ENCODE results near the gene STYX. TPM values are rescaled to one million over a fixed set of nuclear protein-coding genes. Genes with fewer than 3 reads are reported as not detected.
A peak's percentile ranks its signal among the peaks of the same experiment; 100 is the strongest.

Gene STYX
- total RNA-seq, 1 experiment from 2014 or later = 16.3 TPM

DNA sequence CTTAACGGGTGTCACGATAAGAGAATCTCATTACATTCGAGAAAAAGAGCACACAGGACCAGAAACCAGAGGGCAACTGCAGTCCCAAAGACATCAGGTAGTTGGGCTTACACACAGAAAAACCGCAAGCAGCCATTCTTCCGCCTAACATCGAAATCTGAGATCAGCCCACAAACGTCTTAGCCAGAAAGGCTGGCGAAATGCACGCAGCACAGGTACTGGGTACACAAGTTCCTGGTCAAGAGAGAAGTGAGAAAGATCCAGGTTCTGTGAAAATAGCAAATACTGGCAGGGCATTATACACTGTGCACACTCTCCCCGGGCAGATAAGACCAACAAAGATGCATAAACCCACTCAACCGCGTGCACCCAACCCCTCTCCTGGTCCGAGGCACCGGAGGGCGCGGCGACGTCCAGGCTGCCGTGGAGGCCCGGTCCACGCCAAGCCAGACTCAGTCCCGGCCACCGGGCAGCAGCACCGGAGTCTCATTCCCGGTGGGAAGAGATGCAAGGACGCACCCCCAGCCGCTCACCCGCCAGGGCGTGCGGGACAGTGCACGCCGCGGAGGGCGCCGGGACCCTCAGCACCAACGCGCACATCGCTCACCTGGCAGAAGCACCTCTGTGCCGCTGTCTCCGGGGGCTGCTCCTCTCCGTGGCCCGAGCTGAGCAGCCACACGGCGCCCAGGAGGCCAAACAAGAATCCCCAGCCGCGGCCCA lies 35.0 kb upstream of the STYX start:
- Histone ChIP-seq H3K9ac (ENCODE audit: low read length) (peak overlapping the region; percentile 97), H3K4me2 (ENCODE audit: low read length) (peak overlapping the region; percentile 89), H3K9me2 (ENCODE audit: insufficient read depth) (no peaks in the 10 kb centered on the region), H3K36me3 (ENCODE audit: control insufficient read depth in 1 of 2, insufficient read depth in 2 of 2, low read length in 2 of 2) (no peaks in the 10 kb centered on the region), H3K4me1 (ENCODE audit: control insufficient read depth in 1 of 2, insufficient read depth in 2 of 2, low read length in 2 of 2) (peaks cover 6 to 36% of the 10 kb centered on the region in 2 experiments), H4K20me1 (ENCODE audit: insufficient read depth) (peaks cover 6% of the 10 kb centered on the region; the same call in 1 of the 2 replicates), H3K79me2 (ENCODE audit: insufficient read depth, low read length) (peaks cover 56% of the 10 kb centered on the region), H2AFZ (ENCODE audit: low read depth, low read length, poor library complexity, severe bottlenecking) (no peak overlapping the region), H3K27me3 (ENCODE audit: insufficient read depth, low read length) (no peaks in the 10 kb centered on the region), H3K4me3 (replicated peaks in 1 of 2; ENCODE audit: low read depth in 1 of 2, low read length in 2 of 2) (peak overlapping the region; percentile 74 to 94), H3K9me3 (ENCODE audit: control insufficient read depth in 1 of 2, insufficient read depth in 1 of 2, low read depth in 1 of 2, low read length in 2 of 2) (no peaks in the 10 kb centered on the region), H3K27ac (ENCODE audit: low read depth, low read length) (peak overlapping the region; percentile 93)
- BruUV-seq (replicated peaks) = no TSS peak
- ChIA-PET CTCF (interaction anchor here (0.7 kb wide), 1 partner anchor 15 kb away, joined by 3 read pairs; no protein-coding TSS in a partner anchor), RAD21 (ENCODE audit: low non-redundant PET in 1 of 2, low total read pairs in 2 of 2, uncharacterized antibody in 2 of 2, unreplicated experiment in 2 of 2) (no interaction called here), POLR2A (interaction anchor here (0.6 to 1.0 kb wide), 3 partner anchors 10 to 13 kb away, joined by 3 read pairs; partner anchors contain the start of gene PSMC6)
- no peak for DNase-seq (ENCODE audit: low read depth, low spot score)
- TF ChIP-seq CBX3 (IDR thresholded peaks at IDR 0.05; ENCODE audit: low read depth) (0 out of 2 replicates have a peak, but pooled peaks have one; percentile 2), SRF (IDR thresholded peaks at IDR 0.05; ENCODE audit: low read depth) (no peak)
- TF ChIP-seq, protein P1, sequence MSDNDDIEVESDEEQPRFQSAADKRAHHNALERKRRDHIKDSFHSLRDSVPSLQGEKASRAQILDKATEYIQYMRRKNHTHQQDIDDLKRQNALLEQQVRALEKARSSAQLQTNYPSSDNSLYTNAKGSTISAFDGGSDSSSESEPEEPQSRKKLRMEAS (IDR thresholded peaks at IDR 0.05) = peak; percentile 36; the same call in 1 of the 2 replicates
- peak; percentile 56 for ATAC-seq
- intact Hi-C loops (cut with micrococcal nuclease) = no loop called here

DNA sequence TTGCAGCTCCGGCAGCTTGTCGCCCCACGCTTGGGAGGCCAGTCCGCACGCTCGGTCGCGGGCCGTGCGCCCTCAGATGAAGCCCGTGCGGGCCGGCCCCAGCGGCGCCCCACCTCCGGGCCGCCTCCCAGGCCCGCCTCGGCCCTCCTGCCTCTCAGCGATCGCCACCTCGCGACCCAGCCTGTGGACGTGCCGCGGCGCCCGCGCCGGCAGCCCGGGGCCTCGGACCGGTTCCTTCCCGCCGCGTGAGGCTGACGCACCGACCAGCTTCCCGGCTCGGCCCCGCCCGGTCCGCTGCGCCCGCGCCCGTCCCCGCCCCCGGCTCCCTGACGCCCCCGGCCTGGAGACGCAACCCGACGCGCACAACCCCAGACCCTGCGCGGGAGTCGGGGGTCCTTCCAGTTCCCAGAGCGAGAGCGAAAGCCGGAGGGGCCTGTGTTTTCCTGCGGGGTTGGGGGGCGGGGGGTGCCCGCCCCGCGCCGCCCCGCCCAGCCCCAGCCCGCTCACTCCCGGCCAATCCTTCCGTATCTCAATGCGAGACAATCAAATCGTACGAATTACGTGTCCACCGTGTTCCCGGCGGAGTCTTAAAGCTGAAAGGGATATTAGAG lies 34.4 kb upstream of the STYX start, which contains the start of gene ERO1A:
Gene ERO1A, minus strand, starts transcription at position 78 of the 611 bp plus-strand sequence. Its CDS starts 77 bp downstream, at position 1.
- CTCF ChIA-PET = interaction anchor here (0.7 kb wide), 1 partner anchor 15 kb away, joined by 3 read pairs; no protein-coding TSS in a partner anchor
- ATAC-seq (peak; percentile 81), DNase-seq (ENCODE audit: low read depth, low spot score) (no peak)
- RAD21 ChIA-PET (ENCODE audit: low non-redundant PET in 1 of 2, low total read pairs in 2 of 2, uncharacterized antibody in 2 of 2, unreplicated experiment in 2 of 2) = interaction anchor here in 1 of 2 experiments (0.6 kb wide), 1 partner anchor 130 kb away, joined by 6 read pairs; no protein-coding TSS in a partner anchor
- peak within 1 kb of the TSS; percentile 74 to 94 for H3K4me3 ChIP-seq (replicated peaks in 1 of 2; ENCODE audit: low read depth in 1 of 2, low read length in 2 of 2)
- no TSS peak for BruUV-seq (replicated peaks)
- H3K4me1 ChIP-seq (ENCODE audit: control insufficient read depth in 1 of 2, insufficient read depth in 2 of 2, low read length in 2 of 2) = peaks cover 12 to 42% of the 10 kb centered on the region in 2 experiments
- H3K9ac ChIP-seq (ENCODE audit: low read length) = peak within 1 kb of the TSS; percentile 97
- POLR2A ChIA-PET = interaction anchor here (0.6 to 1.0 kb wide), 4 partner anchors 8 to 12 kb away, joined by 3 to 4 read pairs (median 3); partner anchors contain the start of gene PSMC6
- no peaks in the 10 kb centered on the region for H3K9me2 ChIP-seq (ENCODE audit: insufficient read depth)
- peaks cover 5% of the 10 kb centered on the region; the same call in 1 of the 2 replicates for H4K20me1 ChIP-seq (ENCODE audit: insufficient read depth)
- H3K27ac ChIP-seq (ENCODE audit: low read depth, low read length) = peak within 1 kb of the TSS; percentile 93
- no peaks in the 10 kb centered on the region for H3K27me3 ChIP-seq (ENCODE audit: insufficient read depth, low read length)
- intact Hi-C loops (cut with micrococcal nuclease) = no loop called here
- peak within 1 kb of the TSS; percentile 94 for H2AFZ ChIP-seq (ENCODE audit: low read depth, low read length, poor library complexity, severe bottlenecking)
- H3K79me2 ChIP-seq (ENCODE audit: insufficient read depth, low read length) = peaks cover 49% of the 10 kb centered on the region
- H3K9me3 ChIP-seq (ENCODE audit: control insufficient read depth in 1 of 2, insufficient read depth in 1 of 2, low read depth in 1 of 2, low read length in 2 of 2) = no peaks in the 10 kb centered on the region
- peak within 1 kb of the TSS; percentile 89 for H3K4me2 ChIP-seq (ENCODE audit: low read length)
- H3K36me3 ChIP-seq (ENCODE audit: control insufficient read depth in 1 of 2, insufficient read depth in 2 of 2, low read length in 2 of 2) = no peaks in the 10 kb centered on the region
- TF ChIP-seq ZFX (IDR thresholded peaks at IDR 0.05) = peak; percentile 95
- peak; percentile 72 for TF ChIP-seq POLR2AphosphoS5 (IDR thresholded peaks at IDR 0.05; ENCODE audit: low read depth, low read length)
- no peak for TF ChIP-seq YY1 (IDR thresholded peaks at IDR 0.05; ENCODE audit: extremely low read depth, insufficient replicate concordance, low read depth, low read length)
- TF ChIP-seq, protein P2, sequence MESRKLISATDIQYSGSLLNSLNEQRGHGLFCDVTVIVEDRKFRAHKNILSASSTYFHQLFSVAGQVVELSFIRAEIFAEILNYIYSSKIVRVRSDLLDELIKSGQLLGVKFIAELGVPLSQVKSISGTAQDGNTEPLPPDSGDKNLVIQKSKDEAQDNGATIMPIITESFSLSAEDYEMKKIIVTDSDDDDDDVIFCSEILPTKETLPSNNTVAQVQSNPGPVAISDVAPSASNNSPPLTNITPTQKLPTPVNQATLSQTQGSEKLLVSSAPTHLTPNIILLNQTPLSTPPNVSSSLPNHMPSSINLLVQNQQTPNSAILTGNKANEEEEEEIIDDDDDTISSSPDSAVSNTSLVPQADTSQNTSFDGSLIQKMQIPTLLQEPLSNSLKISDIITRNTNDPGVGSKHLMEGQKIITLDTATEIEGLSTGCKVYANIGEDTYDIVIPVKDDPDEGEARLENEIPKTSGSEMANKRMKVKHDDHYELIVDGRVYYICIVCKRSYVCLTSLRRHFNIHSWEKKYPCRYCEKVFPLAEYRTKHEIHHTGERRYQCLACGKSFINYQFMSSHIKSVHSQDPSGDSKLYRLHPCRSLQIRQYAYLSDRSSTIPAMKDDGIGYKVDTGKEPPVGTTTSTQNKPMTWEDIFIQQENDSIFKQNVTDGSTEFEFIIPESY (IDR thresholded peaks at IDR 0.05; ENCODE audit: extremely low read depth, insufficient replicate concordance, low read length) = no peak
- TF ChIP-seq, protein P3, sequence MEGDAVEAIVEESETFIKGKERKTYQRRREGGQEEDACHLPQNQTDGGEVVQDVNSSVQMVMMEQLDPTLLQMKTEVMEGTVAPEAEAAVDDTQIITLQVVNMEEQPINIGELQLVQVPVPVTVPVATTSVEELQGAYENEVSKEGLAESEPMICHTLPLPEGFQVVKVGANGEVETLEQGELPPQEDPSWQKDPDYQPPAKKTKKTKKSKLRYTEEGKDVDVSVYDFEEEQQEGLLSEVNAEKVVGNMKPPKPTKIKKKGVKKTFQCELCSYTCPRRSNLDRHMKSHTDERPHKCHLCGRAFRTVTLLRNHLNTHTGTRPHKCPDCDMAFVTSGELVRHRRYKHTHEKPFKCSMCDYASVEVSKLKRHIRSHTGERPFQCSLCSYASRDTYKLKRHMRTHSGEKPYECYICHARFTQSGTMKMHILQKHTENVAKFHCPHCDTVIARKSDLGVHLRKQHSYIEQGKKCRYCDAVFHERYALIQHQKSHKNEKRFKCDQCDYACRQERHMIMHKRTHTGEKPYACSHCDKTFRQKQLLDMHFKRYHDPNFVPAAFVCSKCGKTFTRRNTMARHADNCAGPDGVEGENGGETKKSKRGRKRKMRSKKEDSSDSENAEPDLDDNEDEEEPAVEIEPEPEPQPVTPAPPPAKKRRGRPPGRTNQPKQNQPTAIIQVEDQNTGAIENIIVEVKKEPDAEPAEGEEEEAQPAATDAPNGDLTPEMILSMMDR (IDR thresholded peaks at IDR 0.05 in 2 of 3, conservative IDR thresholded peaks at IDR 0.05 in 1 of 3; ENCODE audit: borderline replicate concordance in 1 of 3, insufficient read depth in 1 of 3, low read depth in 2 of 3, low read length in 2 of 3) = no peak
- TF ChIP-seq SP1 (IDR thresholded peaks at IDR 0.05; ENCODE audit: low read depth) = no peak; the same call in 1 of the 2 replicates
- no peak for TF ChIP-seq JUND (IDR thresholded peaks at IDR 0.05)
